Tibial nerve (tissue), 4 donors: ENCODE results near the gene ATP8A2. TPM values are rescaled to one million over a fixed set of nuclear protein-coding genes. Genes with fewer than 3 reads are reported as not detected.

Source experiments
- DNase-seq, 2 donors: peaks; one replicate each; pipeline ENCODE4 v3.0.0-alpha.2; 2019; ENCODE audit warnings: low spot score in 2 of 2
- H3K27ac ChIP-seq, 4 donors: fragments of 200-600 bp; sonication (generic) in 3 of 4; one replicate each; pipeline ENCODE4 v1.5.1; 2017 to 2019; ENCODE audit warnings: mild to moderate bottlenecking in 1 of 4
- H3K27me3 ChIP-seq, 2 donors: fragments of 200-600 bp; sonication (generic) in 1 of 2; one replicate each; pipeline versions ENCODE4 v1.5.1 to v1.6.0; 2017 to 2019
- H3K36me3 ChIP-seq, 3 donors: fragments of 200-600 bp; sonication (generic); one replicate each; pipeline ENCODE4 v1.5.1; 2018 to 2019
- H3K4me1 ChIP-seq, 4 donors: fragments of 200-600 bp; sonication (generic) in 3 of 4; one replicate each; pipeline ENCODE4 v1.5.1; 2017 to 2019
- H3K4me3 ChIP-seq, 4 donors: fragments of 200-600 bp; sonication (generic) in 3 of 4; one replicate each; pipeline ENCODE4 v1.5.1; 2017 to 2019; ENCODE audit warnings: mild to moderate bottlenecking in 1 of 4, moderate library complexity in 1 of 4
- H3K9me3 ChIP-seq, 4 donors: fragments of 200-600 bp; sonication (generic) in 3 of 4; one replicate each; pipeline ENCODE4 v1.5.1; 2017 to 2019
- EP300 ChIP-seq, 2 donors: sonication (generic); formaldehyde crosslinking; IDR thresholded peaks; one replicate each; pipeline ENCODE4 v1.6.1; 2017; ENCODE audit warnings: antibody characterized with exemption in 2 of 2, mild to moderate bottlenecking in 1 of 2
- POLR2A ChIP-seq, 2 donors: fragments of 450-650 bp; IDR thresholded peaks; one replicate each; pipeline ENCODE4 v1.6.1; 2017; ENCODE audit warnings: antibody characterized with exemption in 2 of 2, mild to moderate bottlenecking in 2 of 2, moderate library complexity in 2 of 2
- whole genome bisulfite sequencing, 2 donors: methylation state at CpG; one replicate each; pipeline ENCODE4 v1.1.5; 2018; 5-methylcytosine and 5-hydroxymethylcytosine counted together
- total RNA-seq, 4 donors: library from RNA; depleted of rRNA; stranded (reverse); fragments of >200 nt; gene quantifications; one replicate each; pipeline ENCODE4 v1.1.0, GENCODE V29; 2016
- TF ChIP-seq, protein P1 (sequence below), 5 experiments: fragments of 200-600 bp in 3 of 5; fragments of 450-650 bp in 2 of 5; sonication (generic) in 3 of 5; IDR thresholded peaks; one replicate each; pipeline ENCODE4 v1.5.1; 2016 to 2019; ENCODE audit warnings: antibody characterized with exemption in 5 of 5, mild to moderate bottlenecking in 3 of 5, moderate library complexity in 2 of 5

ATP8A2 gene
- total RNA-seq, 4 donors from 2014 or later: 0.30 to 1.7 (median 0.61) TPM

DNA sequence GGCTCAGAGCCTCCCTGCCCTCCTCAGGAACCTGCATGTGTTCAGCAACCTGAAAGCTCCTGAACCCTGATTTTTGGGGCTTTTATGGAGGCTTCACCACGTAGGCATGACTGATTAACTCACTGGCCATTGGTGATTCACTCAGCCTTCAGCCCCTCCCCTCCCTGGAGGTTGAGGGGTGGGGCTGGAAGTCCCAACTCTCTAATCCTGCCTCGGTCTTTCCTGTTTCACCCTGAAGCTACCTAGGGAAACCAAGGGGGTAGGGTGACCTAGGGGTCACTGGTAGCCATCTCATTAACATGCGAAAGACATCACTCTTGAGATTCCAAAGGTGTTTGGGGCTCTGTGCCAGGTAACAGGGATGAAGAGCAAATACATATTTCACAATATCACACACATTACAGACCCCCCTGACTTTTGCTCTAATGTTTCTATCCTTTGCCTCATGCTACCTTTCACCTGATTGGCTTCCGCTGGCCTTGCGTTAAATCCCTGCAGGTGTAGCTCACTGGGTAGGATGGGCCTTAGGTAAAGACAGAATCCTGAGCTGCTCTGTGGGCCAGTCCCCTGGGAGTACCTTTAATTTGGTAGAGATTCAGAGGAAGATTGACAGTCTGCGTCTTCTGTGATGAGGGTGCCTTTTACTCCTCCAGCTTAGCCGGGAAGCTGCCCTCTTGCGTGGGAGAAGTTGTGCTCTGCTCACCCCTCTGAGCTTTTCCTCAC lies 260.6 kb downstream of the ATP8A2 start:
- no peak overlapping the region for H3K27ac ChIP-seq
- H3K9me3 ChIP-seq: peaks cover 0 to 4% (median 0%) of the 10 kb centered on the region in 4 donors
- no peak overlapping the region for H3K4me3 ChIP-seq
- no peak for DNase-seq
- no peaks in the 10 kb centered on the region for H3K4me1 ChIP-seq
- H3K36me3 ChIP-seq: no peaks in the 10 kb centered on the region
- no peaks in the 10 kb centered on the region for H3K27me3 ChIP-seq
- 74 to 81% methylated on average over 8 of the region's 8 CpGs for WGBS, 2 donors
- TF ChIP-seq POLR2A (IDR thresholded peaks at IDR 0.05) (no peak), EP300 (IDR thresholded peaks at IDR 0.05) (no peak)
- TF ChIP-seq, protein P1, sequence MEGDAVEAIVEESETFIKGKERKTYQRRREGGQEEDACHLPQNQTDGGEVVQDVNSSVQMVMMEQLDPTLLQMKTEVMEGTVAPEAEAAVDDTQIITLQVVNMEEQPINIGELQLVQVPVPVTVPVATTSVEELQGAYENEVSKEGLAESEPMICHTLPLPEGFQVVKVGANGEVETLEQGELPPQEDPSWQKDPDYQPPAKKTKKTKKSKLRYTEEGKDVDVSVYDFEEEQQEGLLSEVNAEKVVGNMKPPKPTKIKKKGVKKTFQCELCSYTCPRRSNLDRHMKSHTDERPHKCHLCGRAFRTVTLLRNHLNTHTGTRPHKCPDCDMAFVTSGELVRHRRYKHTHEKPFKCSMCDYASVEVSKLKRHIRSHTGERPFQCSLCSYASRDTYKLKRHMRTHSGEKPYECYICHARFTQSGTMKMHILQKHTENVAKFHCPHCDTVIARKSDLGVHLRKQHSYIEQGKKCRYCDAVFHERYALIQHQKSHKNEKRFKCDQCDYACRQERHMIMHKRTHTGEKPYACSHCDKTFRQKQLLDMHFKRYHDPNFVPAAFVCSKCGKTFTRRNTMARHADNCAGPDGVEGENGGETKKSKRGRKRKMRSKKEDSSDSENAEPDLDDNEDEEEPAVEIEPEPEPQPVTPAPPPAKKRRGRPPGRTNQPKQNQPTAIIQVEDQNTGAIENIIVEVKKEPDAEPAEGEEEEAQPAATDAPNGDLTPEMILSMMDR (IDR thresholded peaks at IDR 0.05): no peak

DNA sequence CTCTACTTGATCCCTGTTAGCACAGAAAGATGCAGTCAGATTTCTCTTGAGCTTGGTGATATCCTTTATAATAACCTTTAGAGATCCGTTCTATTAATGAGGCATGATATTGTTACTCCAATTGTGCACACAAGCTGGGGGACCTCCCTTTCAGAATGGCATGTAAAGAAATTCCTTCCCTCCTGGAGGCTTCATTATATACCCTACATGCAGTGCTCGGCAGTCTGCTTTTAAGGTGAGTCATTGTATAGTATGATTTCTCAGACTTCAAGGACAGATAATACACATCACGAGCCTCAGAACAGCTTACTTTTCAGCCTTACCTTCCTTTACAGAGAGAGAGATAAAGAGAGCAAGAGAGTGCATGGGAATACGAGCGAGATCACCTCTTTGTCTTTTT lies 261.3 kb downstream of the ATP8A2 start:
- 69 to 70% methylated on average over 5 of the region's 5 CpGs for WGBS, 2 donors
- Histone ChIP-seq H3K9me3 (peaks cover 0 to 5% (median 0%) of the 10 kb centered on the region in 4 donors), H3K4me3 (no peak overlapping the region), H3K27ac (no peak overlapping the region), H3K36me3 (no peaks in the 10 kb centered on the region), H3K27me3 (no peaks in the 10 kb centered on the region), H3K4me1 (no peaks in the 10 kb centered on the region)
- no peak for TF ChIP-seq POLR2A (IDR thresholded peaks at IDR 0.05)
- TF ChIP-seq, protein P1 (IDR thresholded peaks at IDR 0.05): no peak
- no peak for TF ChIP-seq EP300 (IDR thresholded peaks at IDR 0.05)
- DNase-seq: no peak

DNA sequence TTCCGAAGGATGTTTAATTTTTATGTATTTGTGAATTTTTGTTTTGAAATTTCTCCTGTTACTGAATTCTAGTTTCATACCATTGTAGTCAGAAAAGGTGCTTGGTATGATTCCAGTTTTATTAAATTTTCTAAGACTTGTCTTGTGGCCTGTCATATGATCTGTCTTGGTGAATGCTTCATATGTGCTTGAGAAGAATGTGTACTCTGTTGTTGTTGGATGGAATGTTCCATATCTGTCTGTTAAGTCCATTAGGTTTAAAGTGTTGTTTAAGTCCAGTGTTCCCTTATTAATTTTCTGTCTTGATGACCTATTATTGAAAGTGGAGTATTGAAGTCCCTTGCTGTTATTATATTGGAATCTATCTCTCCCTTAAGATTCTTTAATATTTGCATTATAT lies 273.9 kb downstream of the ATP8A2 start:
- TF ChIP-seq EP300 (IDR thresholded peaks at IDR 0.05) (no peak), POLR2A (IDR thresholded peaks at IDR 0.05) (no peak)
- TF ChIP-seq, protein P1 (IDR thresholded peaks at IDR 0.05): no peak
- Histone ChIP-seq H3K9me3 (peaks cover 0 to 32% (median 0%) of the 10 kb centered on the region in 4 donors), H3K27me3 (no peaks in the 10 kb centered on the region), H3K27ac (no peak overlapping the region), H3K36me3 (no peaks in the 10 kb centered on the region), H3K4me1 (no peaks in the 10 kb centered on the region), H3K4me3 (no peak overlapping the region)
- no peak for DNase-seq
- WGBS, 2 donors: 90 to 91% methylated on average over 1 of the region's 1 CpG

DNA sequence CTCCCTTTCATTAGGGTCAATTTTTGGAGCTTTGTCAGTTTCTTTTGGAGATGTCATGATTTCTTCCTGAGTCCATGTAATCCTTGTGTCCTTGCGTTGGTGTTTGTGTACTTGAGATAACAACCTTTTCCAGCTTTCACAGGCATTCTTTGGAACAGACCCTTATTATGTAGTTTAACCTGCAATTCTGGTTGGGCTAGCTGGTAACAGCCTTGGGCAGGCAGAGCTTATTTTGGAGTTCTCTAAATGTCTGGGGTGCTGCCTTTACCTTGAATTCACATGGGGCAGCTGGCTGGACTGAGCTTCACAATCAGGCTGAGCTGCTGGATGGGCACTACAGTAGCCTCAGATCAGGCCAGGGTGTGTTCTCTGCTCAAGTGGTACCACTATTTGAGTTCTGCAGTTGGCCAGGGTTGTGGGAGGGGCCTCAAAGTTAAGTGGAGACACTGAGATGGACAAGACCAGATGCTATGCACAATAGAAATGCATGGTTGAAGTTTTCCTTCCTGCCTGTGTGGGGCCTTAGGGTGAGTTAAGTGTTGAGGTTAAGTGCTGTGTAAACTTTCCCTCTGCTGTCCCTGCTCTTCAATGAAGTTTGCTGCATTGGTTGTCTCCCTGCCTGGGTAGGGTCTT lies 277.3 kb downstream of the ATP8A2 start:
- TF ChIP-seq POLR2A (IDR thresholded peaks at IDR 0.05): no peak
- TF ChIP-seq EP300 (IDR thresholded peaks at IDR 0.05): no peak
- TF ChIP-seq, protein P1 (IDR thresholded peaks at IDR 0.05): no peak
- Histone ChIP-seq H3K36me3 (no peaks in the 10 kb centered on the region), H3K27me3 (no peaks in the 10 kb centered on the region), H3K27ac (no peak overlapping the region), H3K4me1 (no peaks in the 10 kb centered on the region), H3K4me3 (no peak overlapping the region), H3K9me3 (peaks cover 0 to 22% (median 0%) of the 10 kb centered on the region in 4 donors)
- WGBS, 2 donors: 88% methylated on average over 1 of the region's 1 CpG
- no peak for DNase-seq

DNA sequence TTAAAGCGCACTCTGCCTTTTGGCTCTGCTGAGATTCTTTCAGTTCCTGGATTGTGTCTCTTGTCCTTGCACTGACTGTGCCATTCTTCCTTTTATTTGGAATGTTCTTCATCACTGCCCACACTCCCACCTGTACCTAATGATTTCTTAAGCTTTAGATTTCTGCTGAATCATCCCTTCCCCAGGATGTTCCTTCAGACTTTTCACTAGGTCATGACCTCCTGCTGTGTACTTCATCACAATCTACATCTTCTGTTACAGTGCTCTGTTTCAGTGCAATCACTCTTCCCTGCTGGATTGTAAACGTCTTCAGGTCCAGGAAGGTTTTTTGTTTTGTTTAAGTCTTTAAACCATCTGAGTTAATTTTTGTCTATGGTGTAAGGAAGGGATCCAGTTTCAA lies 281.0 kb downstream of the ATP8A2 start:
- H3K36me3 ChIP-seq: no peaks in the 10 kb centered on the region
- H3K27ac ChIP-seq: no peak overlapping the region
- TF ChIP-seq, protein P1 (IDR thresholded peaks at IDR 0.05): no peak
- TF ChIP-seq POLR2A (IDR thresholded peaks at IDR 0.05) (no peak), EP300 (IDR thresholded peaks at IDR 0.05) (no peak)
- H3K27me3 ChIP-seq: no peaks in the 10 kb centered on the region
- H3K4me3 ChIP-seq: no peak overlapping the region
- H3K4me1 ChIP-seq: no peaks in the 10 kb centered on the region
- no peak for DNase-seq
- 54 to 64% methylated on average over 2 of the region's 2 CpGs for WGBS, 2 donors
- peaks cover 0 to 11% (median 0%) of the 10 kb centered on the region in 4 donors for H3K9me3 ChIP-seq
